ENCODE results near the gene SPNS2.

GRCh38 chr17:4519361-4519788, 20.7 kb downstream of the SPNS2 start:
- no peak for TF ChIP-seq CTCF (IDR thresholded peaks at IDR 0.05; ENCODE audit: poor library complexity, severe bottlenecking)
- no peak for TF ChIP-seq TAF1 (IDR thresholded peaks at IDR 0.05; ENCODE audit: low read depth)
- no peak for TF ChIP-seq EP300 (conservative IDR thresholded peaks at IDR 0.05; ENCODE audit: poor library complexity, severe bottlenecking)
- no peak for TF ChIP-seq EZH2 (IDR thresholded peaks at IDR 0.05; ENCODE audit: borderline replicate concordance, insufficient read depth, low read length, poor library complexity, severe bottlenecking)
- no peak for TF ChIP-seq SMC3 (conservative IDR thresholded peaks at IDR 0.05; ENCODE audit: poor library complexity)
